ENCODE measurements around the gene ST6GALNAC6. TPM values are rescaled to one million over a fixed set of nuclear protein-coding genes. Genes with fewer than 3 reads are reported as not detected.
A peak's percentile ranks its signal among the peaks of the same experiment; 100 is the strongest.
"Not testable (repeated sequence)": the region's sequence is repeated elsewhere in the genome, so short reads cannot be mapped to it uniquely, and the experiment has no call there.

ST6GALNAC6 gene
- total RNA-seq, 1 donor from 2014 or later: 94.7 TPM

DNA sequence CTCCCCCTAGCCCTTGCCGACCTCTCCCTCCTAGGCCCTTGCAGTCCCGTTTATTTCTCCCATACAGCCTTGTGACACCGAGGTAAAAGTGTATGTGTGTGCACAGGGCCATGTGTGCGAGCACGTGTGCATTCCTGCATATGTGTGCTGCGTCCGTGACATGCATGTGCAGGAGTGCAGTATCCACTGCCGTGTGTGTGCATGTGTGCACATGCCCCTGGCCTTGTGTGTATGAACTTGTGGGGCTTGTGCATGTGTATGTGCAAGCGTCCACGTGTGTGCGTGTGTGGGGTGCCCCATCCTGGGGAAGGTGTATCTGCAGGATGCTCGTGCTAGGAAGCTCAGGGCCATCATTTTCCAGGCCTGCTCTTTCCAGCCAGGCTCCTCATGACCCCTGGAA, 28.5 kb downstream of the ST6GALNAC6 start:
- intact Hi-C loops (cut with DNase I): no loop called here
- Histone ChIP-seq H3K27me3 (no peaks in the 10 kb centered on the region), H3K27ac (no peak overlapping the region), H3K9me3 (no peaks in the 10 kb centered on the region), H3K4me3 (no peak overlapping the region), H3K4me1 (peaks cover 34% of the 10 kb centered on the region), H3K36me3 (peaks cover 45% of the 10 kb centered on the region)
- ATAC-seq (no peak), DNase-seq (no peak)
- TF ChIP-seq, protein P1, sequence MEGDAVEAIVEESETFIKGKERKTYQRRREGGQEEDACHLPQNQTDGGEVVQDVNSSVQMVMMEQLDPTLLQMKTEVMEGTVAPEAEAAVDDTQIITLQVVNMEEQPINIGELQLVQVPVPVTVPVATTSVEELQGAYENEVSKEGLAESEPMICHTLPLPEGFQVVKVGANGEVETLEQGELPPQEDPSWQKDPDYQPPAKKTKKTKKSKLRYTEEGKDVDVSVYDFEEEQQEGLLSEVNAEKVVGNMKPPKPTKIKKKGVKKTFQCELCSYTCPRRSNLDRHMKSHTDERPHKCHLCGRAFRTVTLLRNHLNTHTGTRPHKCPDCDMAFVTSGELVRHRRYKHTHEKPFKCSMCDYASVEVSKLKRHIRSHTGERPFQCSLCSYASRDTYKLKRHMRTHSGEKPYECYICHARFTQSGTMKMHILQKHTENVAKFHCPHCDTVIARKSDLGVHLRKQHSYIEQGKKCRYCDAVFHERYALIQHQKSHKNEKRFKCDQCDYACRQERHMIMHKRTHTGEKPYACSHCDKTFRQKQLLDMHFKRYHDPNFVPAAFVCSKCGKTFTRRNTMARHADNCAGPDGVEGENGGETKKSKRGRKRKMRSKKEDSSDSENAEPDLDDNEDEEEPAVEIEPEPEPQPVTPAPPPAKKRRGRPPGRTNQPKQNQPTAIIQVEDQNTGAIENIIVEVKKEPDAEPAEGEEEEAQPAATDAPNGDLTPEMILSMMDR (IDR thresholded peaks at IDR 0.05): no peak

DNA sequence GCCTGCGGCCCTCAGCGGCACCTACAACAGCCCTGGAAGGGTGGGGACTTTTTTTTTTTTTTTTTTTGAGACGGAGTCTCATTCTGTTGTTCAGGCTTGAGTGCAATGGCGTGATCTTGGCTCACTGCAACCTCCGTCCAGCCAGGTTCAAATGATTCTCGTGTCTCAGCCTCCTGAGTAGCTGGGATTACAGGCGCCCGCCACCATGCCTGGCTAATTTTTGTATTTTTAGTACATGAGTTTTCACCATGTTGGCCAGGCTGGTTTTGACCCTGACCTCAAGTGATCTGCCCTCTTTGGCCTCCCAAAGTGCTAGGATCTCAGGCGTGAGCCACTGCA, 29.3 kb downstream of the ST6GALNAC6 start:
- H3K9me3 ChIP-seq; ATAC-seq; H3K27me3 ChIP-seq; DNase-seq; intact Hi-C loops (cut with DNase I); H3K27ac ChIP-seq; H3K4me3 ChIP-seq: not testable (repeated sequence)
- Histone ChIP-seq H3K36me3 (peaks cover 47% of the 10 kb centered on the region), H3K4me1 (peaks cover 27% of the 10 kb centered on the region)
- TF ChIP-seq, protein P1 (IDR thresholded peaks at IDR 0.05): peak; percentile 23

DNA sequence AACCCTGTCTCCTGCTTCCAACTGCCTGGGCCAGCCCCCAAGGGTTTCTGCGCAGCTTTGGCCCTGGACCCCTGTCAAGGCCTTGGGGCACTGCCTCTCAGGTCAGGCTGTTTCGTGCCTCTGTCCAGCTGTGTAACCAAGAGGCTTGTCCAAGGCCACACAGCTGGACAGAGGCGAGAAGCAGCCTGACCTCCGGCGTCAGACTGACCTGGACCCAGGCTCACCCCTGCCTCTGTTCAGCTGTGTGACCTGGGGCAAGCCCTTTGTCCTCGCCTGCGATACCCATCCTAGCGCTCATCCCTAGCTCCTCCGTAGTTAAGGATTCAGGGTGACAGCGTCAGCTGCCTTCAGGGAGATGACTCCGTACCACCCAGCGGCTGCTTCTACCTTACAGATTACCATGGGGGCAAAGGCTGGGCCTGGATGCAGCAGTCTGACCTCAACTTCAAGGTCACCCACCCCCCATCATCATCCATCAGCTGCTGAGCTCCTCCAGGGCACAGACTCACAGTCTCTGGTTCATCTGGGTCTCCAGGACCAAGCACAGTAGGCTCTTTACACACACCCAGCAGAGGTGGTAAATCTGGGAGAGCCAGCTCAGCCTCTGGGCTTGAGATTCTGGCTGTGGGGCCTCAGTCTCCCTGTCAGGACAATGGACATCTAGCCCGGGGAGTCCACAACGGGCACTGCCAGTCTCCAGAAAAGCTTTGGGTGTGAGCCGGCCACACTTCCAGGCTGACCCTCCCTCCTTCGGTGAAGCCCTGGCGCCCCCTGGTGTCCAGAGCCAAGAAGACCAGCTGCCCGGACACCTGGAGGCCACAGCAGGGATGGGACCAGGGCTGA, 29.9 kb downstream of the ST6GALNAC6 start:
- no peak overlapping the region for H3K4me3 ChIP-seq
- TF ChIP-seq, protein P1 (IDR thresholded peaks at IDR 0.05): peak; percentile 90
- ATAC-seq (peak; percentile 90), DNase-seq (peak; percentile 94)
- H3K36me3 ChIP-seq: peaks cover 47% of the 10 kb centered on the region
- H3K9me3 ChIP-seq: no peaks in the 10 kb centered on the region
- intact Hi-C loops (cut with DNase I): no loop called here
- peak overlapping the region; percentile 42 for H3K27ac ChIP-seq
- no peaks in the 10 kb centered on the region for H3K27me3 ChIP-seq
- H3K4me1 ChIP-seq: peaks cover 24% of the 10 kb centered on the region

DNA sequence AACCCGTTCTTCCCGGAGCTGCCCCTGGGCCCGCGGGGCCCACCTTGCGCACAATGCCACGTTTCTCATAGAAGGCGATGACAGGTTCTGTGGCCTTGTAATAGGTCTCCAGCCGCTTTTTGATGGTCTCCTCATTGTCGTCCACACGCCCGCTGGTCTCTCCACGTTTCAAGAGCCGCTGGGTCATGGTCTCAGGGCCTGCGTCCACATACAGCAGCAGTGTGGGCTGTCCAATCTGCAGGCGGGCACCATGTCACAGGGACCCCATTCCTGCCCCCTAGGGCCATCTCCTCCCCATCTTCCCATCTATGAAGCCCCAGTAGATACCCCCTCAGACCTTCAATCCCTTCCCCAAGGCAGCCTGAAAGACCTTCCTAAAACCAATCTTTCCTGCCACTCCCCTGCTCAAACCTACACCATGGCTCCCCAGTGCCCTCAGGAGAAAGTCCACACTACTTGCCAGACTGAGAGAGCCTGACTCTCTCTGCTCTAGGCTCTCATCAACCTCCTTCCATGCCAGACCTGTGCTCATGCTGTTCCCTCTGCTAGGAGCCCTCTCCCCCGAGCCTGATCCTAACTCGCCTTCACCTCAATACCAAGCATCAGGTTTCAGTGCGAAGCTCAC, 31.0 kb downstream of the ST6GALNAC6 start:
- Histone ChIP-seq H3K27ac (peak overlapping the region; percentile 42), H3K4me3 (no peak overlapping the region), H3K4me1 (peaks cover 13% of the 10 kb centered on the region), H3K36me3 (peaks cover 46% of the 10 kb centered on the region), H3K27me3 (no peaks in the 10 kb centered on the region), H3K9me3 (no peaks in the 10 kb centered on the region)
- DNase-seq (no peak), ATAC-seq (no peak)
- TF ChIP-seq, protein P1 (IDR thresholded peaks at IDR 0.05): no peak
- intact Hi-C loops (cut with DNase I): no loop called here

DNA sequence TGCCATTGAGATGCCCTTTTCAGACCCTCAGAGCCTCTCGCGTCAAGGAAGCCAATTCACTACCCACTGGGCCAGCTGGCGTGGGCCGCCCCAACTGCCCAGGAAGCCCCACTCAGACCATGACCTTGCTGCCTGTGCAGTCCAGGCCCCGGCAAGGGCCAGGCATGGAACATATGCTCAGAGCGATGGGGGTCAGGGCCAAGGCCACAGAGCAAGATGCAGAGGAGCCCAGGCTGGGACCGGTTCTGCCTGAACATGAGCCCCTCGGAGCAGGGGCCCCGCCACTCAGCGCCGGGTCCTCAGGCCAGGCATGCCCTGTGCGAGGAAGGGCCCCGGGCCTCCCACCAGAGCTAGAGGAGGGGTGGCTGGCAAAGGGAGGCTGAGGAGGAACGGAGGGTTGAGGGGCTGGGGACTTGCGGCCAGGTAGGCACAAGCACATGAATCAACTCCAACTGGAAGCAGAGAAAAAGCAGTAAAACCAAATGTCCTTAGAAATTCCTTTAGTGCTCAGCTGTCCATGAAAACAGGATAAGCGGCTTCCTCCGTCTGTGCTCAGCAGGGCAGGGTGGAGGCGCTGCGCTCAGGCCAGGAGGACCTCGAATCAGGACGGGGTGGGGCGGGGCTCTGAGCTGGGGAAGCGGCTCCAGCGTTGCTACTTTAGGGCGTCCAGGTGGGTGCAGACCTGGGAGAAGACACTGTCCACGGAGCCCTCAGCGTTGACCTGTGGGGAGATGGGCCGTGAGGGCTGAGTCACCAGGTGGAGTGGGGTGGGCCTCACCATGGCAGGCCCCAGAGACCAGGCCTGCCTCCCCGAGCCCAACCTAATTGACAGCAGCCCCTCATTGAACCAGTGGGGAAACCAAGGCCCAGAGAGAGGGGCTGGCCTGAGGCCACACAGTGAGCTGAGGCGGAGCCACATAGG, 31.8 kb downstream of the ST6GALNAC6 start:
- peak; percentile 71 for DNase-seq
- Histone ChIP-seq H3K27me3 (no peaks in the 10 kb centered on the region), H3K27ac (peak overlapping the region; percentile 42), H3K4me1 (peaks cover 19% of the 10 kb centered on the region), H3K36me3 (peaks cover 38% of the 10 kb centered on the region), H3K4me3 (no peak overlapping the region), H3K9me3 (no peaks in the 10 kb centered on the region)
- TF ChIP-seq, protein P1 (IDR thresholded peaks at IDR 0.05): no peak
- no peak for ATAC-seq
- intact Hi-C loops (cut with DNase I): no loop called here
